ENCODE measurements around the gene PRKCB.

Gene PRKCB

DNA sequence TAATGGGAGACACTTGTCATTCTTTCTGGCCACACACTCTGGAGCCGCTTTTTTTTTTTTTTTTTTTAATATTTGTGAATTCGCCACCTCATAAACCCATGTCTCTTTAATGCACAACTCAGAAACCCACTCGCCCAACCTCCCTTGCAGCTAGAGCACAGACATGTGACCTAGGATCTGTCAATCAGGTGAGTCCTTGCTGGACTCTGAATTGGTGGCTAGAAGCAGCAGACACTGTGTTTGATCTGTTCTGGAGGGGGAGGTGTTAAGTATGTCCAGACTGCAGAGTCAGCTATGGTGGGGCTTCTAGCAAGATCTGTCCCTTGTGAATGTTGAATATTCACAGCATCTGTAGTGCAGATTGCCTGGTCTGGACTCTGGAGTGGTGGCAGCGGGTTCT is 112.1 kb downstream of the PRKCB start:
- TF ChIP-seq, protein P1, sequence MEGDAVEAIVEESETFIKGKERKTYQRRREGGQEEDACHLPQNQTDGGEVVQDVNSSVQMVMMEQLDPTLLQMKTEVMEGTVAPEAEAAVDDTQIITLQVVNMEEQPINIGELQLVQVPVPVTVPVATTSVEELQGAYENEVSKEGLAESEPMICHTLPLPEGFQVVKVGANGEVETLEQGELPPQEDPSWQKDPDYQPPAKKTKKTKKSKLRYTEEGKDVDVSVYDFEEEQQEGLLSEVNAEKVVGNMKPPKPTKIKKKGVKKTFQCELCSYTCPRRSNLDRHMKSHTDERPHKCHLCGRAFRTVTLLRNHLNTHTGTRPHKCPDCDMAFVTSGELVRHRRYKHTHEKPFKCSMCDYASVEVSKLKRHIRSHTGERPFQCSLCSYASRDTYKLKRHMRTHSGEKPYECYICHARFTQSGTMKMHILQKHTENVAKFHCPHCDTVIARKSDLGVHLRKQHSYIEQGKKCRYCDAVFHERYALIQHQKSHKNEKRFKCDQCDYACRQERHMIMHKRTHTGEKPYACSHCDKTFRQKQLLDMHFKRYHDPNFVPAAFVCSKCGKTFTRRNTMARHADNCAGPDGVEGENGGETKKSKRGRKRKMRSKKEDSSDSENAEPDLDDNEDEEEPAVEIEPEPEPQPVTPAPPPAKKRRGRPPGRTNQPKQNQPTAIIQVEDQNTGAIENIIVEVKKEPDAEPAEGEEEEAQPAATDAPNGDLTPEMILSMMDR (IDR thresholded peaks at IDR 0.05; ENCODE audit: control insufficient read depth, insufficient read depth, low read depth, low read length, missing control alignments) = no peak
- DNase-seq (ENCODE audit: low read depth) = no peak
- no peak overlapping the region for H3K4me3 ChIP-seq (ENCODE audit: control insufficient read depth, low read depth, low read length)

DNA sequence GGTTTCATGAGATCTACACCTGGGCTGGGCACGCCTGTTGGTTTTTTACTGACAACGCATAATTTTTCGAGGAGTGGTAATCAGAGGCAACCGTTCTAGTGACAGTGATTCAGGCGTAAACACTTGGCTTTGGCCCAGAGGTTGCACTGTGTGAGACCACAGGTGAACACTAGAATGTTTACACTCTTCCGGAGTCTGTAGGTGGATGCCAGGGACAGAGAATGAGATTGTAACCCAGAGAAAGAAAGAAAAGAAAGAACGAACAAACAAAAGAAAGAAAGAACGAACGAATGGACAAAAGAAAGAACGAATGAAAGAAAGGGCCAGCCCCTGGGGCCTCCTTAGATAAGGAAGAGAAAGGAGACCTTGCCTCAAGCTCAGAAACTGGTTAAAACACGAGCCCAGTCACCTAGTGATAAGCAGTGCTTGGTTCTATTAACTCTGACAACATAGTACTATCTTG is 113.2 kb downstream of the PRKCB start:
- H3K4me3 ChIP-seq (ENCODE audit: control insufficient read depth, low read depth, low read length) = no peak overlapping the region
- no peak for DNase-seq (ENCODE audit: low read depth)
- TF ChIP-seq, protein P1 (IDR thresholded peaks at IDR 0.05; ENCODE audit: control insufficient read depth, insufficient read depth, low read depth, low read length, missing control alignments) = no peak

DNA sequence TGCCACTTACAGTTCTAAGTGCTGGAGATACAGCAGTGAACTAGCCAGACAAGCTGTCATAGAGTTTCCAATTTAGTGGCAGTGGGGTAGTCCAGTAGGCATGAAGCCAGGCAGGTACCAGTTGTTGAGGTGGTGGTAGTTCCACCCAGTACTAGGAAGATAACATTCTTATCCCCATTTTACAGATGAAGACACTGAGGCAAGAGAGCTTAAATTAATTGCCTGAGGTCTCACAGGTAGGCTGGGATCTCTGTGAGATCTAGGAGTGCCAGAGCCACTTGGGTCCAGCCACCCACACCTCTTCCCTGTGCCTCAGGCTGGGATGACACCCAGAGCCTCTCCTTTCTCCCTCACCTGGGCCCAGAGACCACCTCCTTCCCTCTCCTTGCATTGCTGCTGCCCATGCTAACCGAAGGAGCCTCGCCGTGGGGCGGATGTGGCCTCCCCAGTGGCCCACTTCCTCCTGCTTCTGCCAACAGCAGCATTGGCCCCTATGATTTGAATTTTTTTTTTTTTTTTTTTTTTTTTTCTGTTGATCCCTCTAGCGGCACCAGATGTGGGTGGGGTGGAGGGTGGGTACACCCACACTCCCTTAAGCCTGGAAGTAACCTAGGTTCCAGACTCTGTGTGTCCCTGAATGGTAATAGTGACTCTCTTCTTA is 114.0 kb downstream of the PRKCB start:
- no peak for DNase-seq (ENCODE audit: low read depth)
- no peak overlapping the region for H3K4me3 ChIP-seq (ENCODE audit: control insufficient read depth, low read depth, low read length)
- TF ChIP-seq, protein P1 (IDR thresholded peaks at IDR 0.05; ENCODE audit: control insufficient read depth, insufficient read depth, low read depth, low read length, missing control alignments) = no peak

DNA sequence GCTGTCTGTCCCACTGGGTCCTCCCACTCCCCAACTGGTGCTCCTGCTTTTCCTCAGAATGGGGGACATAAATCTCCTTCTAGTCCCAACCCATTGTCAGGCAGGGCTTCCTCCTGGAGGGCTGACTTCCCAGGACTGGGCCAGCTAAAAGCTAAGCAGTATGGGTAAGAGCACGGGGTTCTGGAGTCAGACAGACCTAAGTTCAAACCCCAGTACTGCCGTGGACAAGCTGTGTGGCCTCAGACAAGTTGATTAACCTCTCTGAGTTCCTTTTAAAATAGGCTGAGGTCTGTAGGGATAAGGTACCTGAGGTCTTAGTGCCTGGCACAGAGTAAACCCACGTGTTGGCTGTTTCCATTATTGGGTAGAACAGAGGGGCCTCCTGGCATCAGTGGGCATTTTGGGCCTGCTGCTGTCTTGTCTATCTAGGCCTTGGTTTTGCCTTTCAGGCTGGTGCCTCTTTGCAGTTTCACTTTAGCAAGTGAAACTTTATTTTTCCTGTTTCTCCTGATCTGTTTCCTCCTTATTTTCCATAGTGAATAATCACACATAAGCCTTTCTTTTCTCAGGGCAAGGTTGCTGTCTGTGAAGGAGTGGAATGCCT is 114.6 kb downstream of the PRKCB start:
- no peak overlapping the region for H3K4me3 ChIP-seq (ENCODE audit: control insufficient read depth, low read depth, low read length)
- no peak for DNase-seq (ENCODE audit: low read depth)
- TF ChIP-seq, protein P1 (IDR thresholded peaks at IDR 0.05; ENCODE audit: control insufficient read depth, insufficient read depth, low read depth, low read length, missing control alignments) = no peak

DNA sequence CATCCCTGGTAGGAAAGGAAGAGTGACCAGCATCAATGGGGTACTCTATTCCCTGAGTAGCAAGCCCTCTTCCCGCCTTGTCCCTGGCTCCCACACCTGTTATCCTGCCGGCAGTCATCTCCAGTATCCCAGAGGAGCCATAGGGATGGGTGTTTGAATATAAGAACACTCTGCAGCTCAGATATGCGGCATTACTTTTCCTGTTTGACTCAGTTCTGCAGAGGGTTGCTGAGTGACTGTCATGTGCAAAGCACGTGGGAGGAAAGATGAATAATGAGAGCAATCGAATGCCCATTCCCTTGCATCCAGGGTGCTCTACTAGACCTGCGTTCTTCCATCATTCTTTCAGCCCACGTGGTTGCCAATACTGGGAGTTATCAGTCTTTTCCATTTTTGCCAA is 115.1 kb downstream of the PRKCB start:
- TF ChIP-seq, protein P1 (IDR thresholded peaks at IDR 0.05; ENCODE audit: control insufficient read depth, insufficient read depth, low read depth, low read length, missing control alignments) = no peak
- no peak for DNase-seq (ENCODE audit: low read depth)
- no peak overlapping the region for H3K4me3 ChIP-seq (ENCODE audit: control insufficient read depth, low read depth, low read length)

DNA sequence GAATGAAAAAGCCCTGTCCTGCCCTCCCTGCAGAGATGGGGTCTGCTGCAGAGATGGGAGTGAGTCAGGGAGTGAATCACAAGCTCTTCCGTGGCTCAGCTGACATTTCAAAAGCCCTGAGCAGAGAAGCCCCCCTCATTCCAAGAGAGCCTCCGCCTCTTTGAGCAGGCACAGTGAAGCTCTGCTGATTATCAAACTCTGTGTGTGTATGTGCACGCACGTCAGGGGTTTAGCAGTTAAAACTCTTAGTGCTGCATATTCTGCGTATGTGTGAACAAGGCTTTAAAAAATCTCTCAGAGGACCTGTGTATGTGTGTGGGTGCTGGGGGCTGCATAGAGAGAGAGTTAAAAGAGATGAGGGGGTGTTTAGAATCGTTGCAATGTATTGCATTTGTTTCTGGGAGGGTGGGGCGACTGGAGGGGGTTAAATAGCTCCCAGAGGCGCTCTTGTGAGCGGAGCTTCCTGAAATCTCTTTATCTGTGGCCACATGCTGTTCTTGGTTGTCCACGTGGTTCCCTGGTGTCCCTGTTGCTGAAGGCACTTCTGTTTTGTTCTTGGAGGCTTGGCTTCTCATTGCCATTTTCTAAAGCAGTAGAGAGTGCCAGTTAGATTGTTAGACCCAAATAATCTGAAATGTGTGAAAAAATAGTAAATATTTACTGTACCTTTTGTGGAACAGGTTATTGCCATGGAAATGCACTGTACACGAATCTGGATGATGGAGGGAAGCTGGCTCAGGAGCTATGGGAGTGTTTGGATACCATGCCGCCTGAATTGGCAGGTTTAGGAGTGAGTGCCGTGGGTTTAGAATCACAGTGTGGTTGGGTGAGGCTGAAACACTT is 116.6 kb downstream of the PRKCB start:
- no peak for DNase-seq (ENCODE audit: low read depth)

More for the DNA sequence above, 116.6 kb downstream of the PRKCB start:
- TF ChIP-seq, protein P1 (IDR thresholded peaks at IDR 0.05; ENCODE audit: control insufficient read depth, insufficient read depth, low read depth, low read length, missing control alignments) = no peak
- no peak overlapping the region for H3K4me3 ChIP-seq (ENCODE audit: control insufficient read depth, low read depth, low read length)
